WI38 (cell line): Measurements from ENCODE around the gene ALDH1B1.
"Not testable (repeated sequence)": the region's sequence is repeated elsewhere in the genome, so short reads cannot be mapped to it uniquely, and the experiment has no call there.

ENCODE experiments used
- H3K4me3 ChIP-seq: 2 replicates; pipeline ENCODE4 v1.5.1; 2011; ENCODE audit warnings: low read depth, mild to moderate bottlenecking, control low read depth, low read length
- CTCF ChIP-seq: IDR thresholded peaks from 2 replicates; pipeline ENCODE4 v1.5.1; 2012; ENCODE audit warnings: low read depth, mild to moderate bottlenecking, control low read depth, low read length

ALDH1B1 gene

GRCh38 chr9:38394416-38394815, 1.9 kb downstream of the ALDH1B1 start:
- no peak for TF ChIP-seq CTCF
- no peak overlapping the region for H3K4me3 ChIP-seq

GRCh38 chr9:38395653-38396370, 3.3 kb downstream of the ALDH1B1 start:
- H3K4me3 ChIP-seq, result no peak overlapping the region
- no peak for TF ChIP-seq CTCF

DNA sequence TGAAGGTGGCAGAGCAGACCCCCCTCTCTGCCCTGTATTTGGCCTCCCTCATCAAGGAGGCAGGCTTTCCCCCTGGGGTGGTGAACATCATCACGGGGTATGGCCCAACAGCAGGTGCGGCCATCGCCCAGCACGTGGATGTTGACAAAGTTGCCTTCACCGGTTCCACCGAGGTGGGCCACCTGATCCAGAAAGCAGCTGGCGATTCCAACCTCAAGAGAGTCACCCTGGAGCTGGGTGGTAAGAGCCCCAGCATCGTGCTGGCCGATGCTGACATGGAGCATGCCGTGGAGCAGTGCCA, 3.8 kb downstream of the ALDH1B1 start:
- H3K4me3 ChIP-seq, result no peak overlapping the region
- TF ChIP-seq CTCF, result no peak

GRCh38 chr9:38399191-38399590, 6.7 kb downstream of the ALDH1B1 start:
- H3K4me3 ChIP-seq, result not testable (repeated sequence)

DNA sequence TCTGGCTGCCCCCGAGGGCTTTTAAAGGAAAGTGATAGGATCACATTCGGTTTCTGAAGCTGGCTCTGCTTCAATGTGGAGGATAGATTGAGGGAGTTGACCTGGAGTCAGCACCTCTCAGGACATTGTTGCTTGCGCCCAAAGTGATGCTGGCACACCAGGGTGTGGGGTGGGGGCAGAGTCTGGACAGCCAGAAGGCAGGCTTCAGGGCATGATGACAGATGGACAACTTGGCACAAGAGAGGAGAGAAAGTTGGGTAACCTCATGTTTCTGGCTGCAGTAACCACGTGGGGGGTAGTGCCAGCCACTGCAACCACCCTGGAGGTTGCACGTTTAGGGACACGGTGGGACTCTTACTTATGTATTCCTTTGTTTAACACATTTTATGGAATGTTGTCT, 9.5 kb downstream of the ALDH1B1 start:
- TF ChIP-seq CTCF, result no peak
- no peak overlapping the region for H3K4me3 ChIP-seq

- H3K4me3 ChIP-seq, result no peak overlapping the region
Measured at GRCh38 chr9:38404314-38404713, 11.8 kb downstream of the ALDH1B1 start.

DNA sequence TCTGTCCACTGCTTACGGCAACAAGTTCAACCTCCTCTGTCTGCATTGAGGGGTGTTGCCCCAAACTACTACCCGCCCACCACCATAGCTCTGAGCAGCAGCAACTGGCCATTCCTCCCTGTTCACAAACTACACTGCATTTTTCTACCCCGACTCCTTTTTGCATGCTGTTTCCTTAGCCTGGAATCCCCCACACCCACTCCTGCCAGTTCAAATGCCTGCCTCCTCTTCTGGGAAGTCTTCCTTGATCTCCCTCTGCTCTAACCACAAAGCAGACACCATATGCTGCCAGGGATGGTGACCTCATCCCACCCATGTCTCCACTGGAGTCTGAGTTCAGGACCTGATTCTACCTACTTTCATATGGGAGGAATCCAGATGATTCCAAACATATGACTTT, 13.3 kb downstream of the ALDH1B1 start:
- TF ChIP-seq CTCF, result no peak
- no peak overlapping the region for H3K4me3 ChIP-seq

More at GRCh38 chr9:38404314-38404713, 11.8 kb downstream of the ALDH1B1 start:
- TF ChIP-seq CTCF, result no peak
